Immature natural killer cell (primary cell): Measurements from ENCODE around the gene SRSF1. TPM values are rescaled to one million over a fixed set of nuclear protein-coding genes. Genes with fewer than 3 reads are reported as not detected.
A peak's percentile ranks its signal among the peaks of the same experiment; 100 is the strongest.

ENCODE experiments used
- DNase-seq, 3 donors: peaks; one replicate each; pipeline ENCODE4 v3.0.0; 2022; ENCODE audit warnings: mixed read lengths in 1 of 3
- H3K27ac Mint-ChIP-seq, 6 donors: one replicate each; pipeline ENCODE4 v1.8.0; 2020; ENCODE audit warnings: mixed read lengths in 6 of 6, mild to moderate bottlenecking in 5 of 6, inconsistent platforms in 4 of 6, moderate library complexity in 3 of 6
- H3K27me3 Mint-ChIP-seq, 3 donors: one replicate each; pipeline ENCODE4 v1.8.0; 2020 to 2021; ENCODE audit warnings: low read depth in 3 of 3, mild to moderate bottlenecking in 3 of 3, mixed read lengths in 3 of 3, moderate library complexity in 3 of 3, inconsistent platforms in 1 of 3
- H3K36me3 Mint-ChIP-seq, 3 donors: one replicate each; pipeline ENCODE4 v1.8.0; 2020; ENCODE audit warnings: mixed read lengths in 3 of 3, inconsistent platforms in 2 of 3, mild to moderate bottlenecking in 2 of 3
- H3K4me1 Mint-ChIP-seq, 2 donors: one replicate each; pipeline ENCODE4 v1.8.0; 2020; ENCODE audit warnings: inconsistent platforms in 2 of 2, mild to moderate bottlenecking in 2 of 2, mixed read lengths in 2 of 2, moderate library complexity in 1 of 2
- H3K4me3 Mint-ChIP-seq, 5 donors: one replicate each; pipeline ENCODE4 v1.8.0; 2020; ENCODE audit warnings: mild to moderate bottlenecking in 5 of 5, mixed read lengths in 5 of 5, inconsistent platforms in 3 of 5, moderate library complexity in 3 of 5
- H3K9me3 Mint-ChIP-seq, 6 donors: one replicate each; pipeline ENCODE4 v1.8.0; 2020; ENCODE audit warnings: mild to moderate bottlenecking in 6 of 6, mixed read lengths in 6 of 6, inconsistent platforms in 4 of 6, moderate library complexity in 3 of 6
- polyA plus RNA-seq, 3 donors: library from polyadenylated mRNA; unstranded; fragments of 300-500 nt; fragmentation: Illumina TruSeq; gene quantifications; one replicate each; pipeline ENCODE4 v1.2.3, GENCODE V29; 2021

The SRSF1 gene
- polyA plus RNA-seq, 3 donors from 2014 or later: 42.5 to 69.6 (median 55.8) TPM

GRCh38 chr17:57991537-57991936 lies 15.5 kb downstream of the SRSF1 start:
- no peak for DNase-seq
- no peak overlapping the region for H3K27ac Mint-ChIP-seq
- H3K4me1 Mint-ChIP-seq: peaks cover 30 to 40% of the 10 kb centered on the region in 2 donors
- no peak overlapping the region for H3K4me3 Mint-ChIP-seq
- H3K9me3 Mint-ChIP-seq: no peaks in the 10 kb centered on the region
- no peaks in the 10 kb centered on the region for H3K36me3 Mint-ChIP-seq
- peaks cover 8 to 16% (median 11%) of the 10 kb centered on the region in 3 donors for H3K27me3 Mint-ChIP-seq

GRCh38 chr17:57990037-57990436 lies 17.0 kb downstream of the SRSF1 start:
- no peaks in the 10 kb centered on the region for H3K9me3 Mint-ChIP-seq
- peaks cover 37 to 47% of the 10 kb centered on the region in 2 donors for H3K4me1 Mint-ChIP-seq
- H3K4me3 Mint-ChIP-seq: peak overlapping the region; percentile 58 to 96 (median 92)
- peaks cover 8 to 19% (median 11%) of the 10 kb centered on the region in 3 donors for H3K27me3 Mint-ChIP-seq
- H3K27ac Mint-ChIP-seq: peak overlapping the region in 4 of 6 donors; percentile 7 to 72 (median 48)
- H3K36me3 Mint-ChIP-seq: no peaks in the 10 kb centered on the region
- DNase-seq: no peak

- peak; percentile 70 to 77 (median 74) for DNase-seq
- Mint-ChIP-seq H3K27me3 (peaks cover 8 to 19% (median 11%) of the 10 kb centered on the region in 3 donors), H3K36me3 (peaks cover 0 to 4% (median 0%) of the 10 kb centered on the region in 3 donors), H3K27ac (peak overlapping the region; percentile 73 to 95 (median 88)), H3K4me1 (peaks cover 50 to 51% of the 10 kb centered on the region in 2 donors), H3K4me3 (peak overlapping the region; percentile 91 to 96 (median 93)), H3K9me3 (no peaks in the 10 kb centered on the region)
These were observed 18.5 kb downstream of the SRSF1 start for GRCh38 chr17:57988301-57989250.

DNA sequence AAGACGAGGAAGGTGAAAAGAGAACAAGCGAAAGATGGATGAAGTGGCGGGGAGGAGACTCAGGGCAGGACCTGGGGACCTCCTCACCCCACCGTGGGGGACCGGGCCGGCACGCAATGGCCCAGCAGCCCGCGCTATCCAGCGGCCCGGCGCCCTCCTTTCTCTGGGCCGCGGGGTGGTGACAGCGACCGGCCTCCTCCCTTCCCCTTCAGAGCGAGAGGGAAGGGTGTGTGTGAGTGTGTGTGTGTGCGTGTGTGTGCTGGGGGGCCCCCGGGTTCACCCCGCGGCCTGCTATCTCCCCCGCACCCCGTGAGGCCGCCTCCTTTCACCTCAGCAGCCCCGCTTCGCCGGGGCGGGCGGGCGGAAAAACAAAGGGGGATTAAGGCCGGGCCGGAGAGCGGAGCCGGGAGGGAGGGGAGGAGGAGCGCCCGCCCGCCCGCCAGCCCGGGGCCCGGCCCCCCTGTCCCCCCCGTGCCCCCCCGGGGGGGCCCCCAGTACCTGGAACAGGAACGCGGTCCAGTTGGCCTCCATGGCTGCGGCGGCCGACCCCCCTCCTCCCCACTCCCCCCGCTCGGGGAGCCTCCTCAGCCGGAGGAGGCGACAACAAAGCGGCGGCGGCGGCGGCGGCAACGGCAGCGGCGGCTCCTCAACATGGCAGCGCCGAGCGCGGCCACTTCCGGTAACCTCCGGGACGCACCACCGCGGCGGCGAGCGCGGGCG lies 19.3 kb downstream of the SRSF1 start, which contains the start of gene VEZF1:
Gene VEZF1 (minus strand): TSS at position 674 of the 720 bp plus-strand sequence. CDS start 143 bp downstream, at position 531.
- H3K36me3 Mint-ChIP-seq: peaks cover 0 to 6% (median 0%) of the 10 kb centered on the region in 3 donors
- H3K27ac Mint-ChIP-seq: peak within 1 kb of the TSS; percentile 79 to 96 (median 92)

GRCh38 chr17:57986841-57987580 lies 20.0 kb downstream of the SRSF1 start:
- peaks cover 65 to 67% of the 10 kb centered on the region in 2 donors for H3K4me1 Mint-ChIP-seq
- H3K27ac Mint-ChIP-seq: peak overlapping the region; percentile 79 to 96 (median 86)
- no peaks in the 10 kb centered on the region for H3K9me3 Mint-ChIP-seq
- peak overlapping the region; percentile 91 to 96 (median 94) for H3K4me3 Mint-ChIP-seq
- H3K36me3 Mint-ChIP-seq: peaks cover 0 to 10% (median 6%) of the 10 kb centered on the region in 3 donors
- DNase-seq: peak in 1 of 3 donors; percentile 17
- peaks cover 8 to 19% (median 11%) of the 10 kb centered on the region in 3 donors for H3K27me3 Mint-ChIP-seq

More for the DNA sequence above, 19.3 kb downstream of the SRSF1 start, which contains the start of gene VEZF1:
- DNase-seq: peak; percentile 75 to 81 (median 76)
- H3K9me3 Mint-ChIP-seq: no peaks in the 10 kb centered on the region
- H3K4me3 Mint-ChIP-seq: peak within 1 kb of the TSS; percentile 93 to 96 (median 95)
- peaks cover 8 to 19% (median 11%) of the 10 kb centered on the region in 3 donors for H3K27me3 Mint-ChIP-seq
- H3K4me1 Mint-ChIP-seq: peaks cover 58 to 60% of the 10 kb centered on the region in 2 donors

- Mint-ChIP-seq H3K27me3 (peaks cover 8 to 19% (median 11%) of the 10 kb centered on the region in 3 donors), H3K36me3 (peaks cover 0 to 19% (median 9%) of the 10 kb centered on the region in 3 donors), H3K4me1 (peaks cover 73 to 81% of the 10 kb centered on the region in 2 donors), H3K27ac (peak overlapping the region in 4 of 6 donors; percentile 8 to 54 (median 18)), H3K9me3 (no peaks in the 10 kb centered on the region), H3K4me3 (peak overlapping the region; percentile 39 to 96 (median 67))
- no peak for DNase-seq
These were observed 21.4 kb downstream of the SRSF1 start for GRCh38 chr17:57985675-57985974.

DNA sequence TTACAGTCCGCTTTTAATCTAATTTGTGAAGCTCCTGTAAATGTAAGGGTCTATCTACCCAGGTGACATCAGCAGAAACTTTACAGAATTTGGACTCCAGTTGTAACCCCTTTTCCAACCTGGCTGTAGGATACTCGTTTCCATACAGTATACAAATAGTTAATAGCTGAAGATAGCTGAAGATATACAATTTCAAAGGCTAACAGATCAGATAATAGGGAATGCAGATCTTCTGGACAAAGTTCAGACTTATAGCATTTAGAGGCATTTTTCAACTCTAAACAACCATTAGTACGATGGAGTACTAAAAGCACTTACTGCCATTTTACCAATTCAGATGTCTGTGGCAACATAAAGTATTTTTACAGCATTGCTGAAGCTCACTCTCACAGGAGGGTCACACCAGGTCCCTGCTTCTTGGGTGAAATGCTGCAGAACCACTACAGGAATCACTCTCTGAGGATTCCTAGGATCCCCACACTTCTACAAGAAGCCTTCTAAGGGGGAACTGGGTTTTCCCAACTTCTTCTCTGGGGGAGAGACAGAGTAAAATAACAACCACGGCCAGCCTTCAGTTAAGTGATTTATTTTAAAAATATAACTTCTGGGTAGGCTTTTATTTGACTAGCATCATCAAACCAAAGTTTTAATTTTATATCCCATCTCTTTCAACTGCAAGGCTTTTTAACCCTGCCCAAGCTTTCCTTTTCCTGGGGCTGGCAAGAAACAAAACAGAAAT lies 21.9 kb downstream of the SRSF1 start:
- H3K36me3 Mint-ChIP-seq: peaks cover 0 to 24% (median 10%) of the 10 kb centered on the region in 3 donors
- peaks cover 8 to 19% (median 11%) of the 10 kb centered on the region in 3 donors for H3K27me3 Mint-ChIP-seq
- peak overlapping the region in 5 of 6 donors; percentile 8 to 54 (median 23) for H3K27ac Mint-ChIP-seq
- no peak for DNase-seq
- H3K9me3 Mint-ChIP-seq: no peaks in the 10 kb centered on the region
- H3K4me3 Mint-ChIP-seq: peak overlapping the region; percentile 67 to 96 (median 76)
- H3K4me1 Mint-ChIP-seq: peaks cover 73 to 86% of the 10 kb centered on the region in 2 donors

DNA sequence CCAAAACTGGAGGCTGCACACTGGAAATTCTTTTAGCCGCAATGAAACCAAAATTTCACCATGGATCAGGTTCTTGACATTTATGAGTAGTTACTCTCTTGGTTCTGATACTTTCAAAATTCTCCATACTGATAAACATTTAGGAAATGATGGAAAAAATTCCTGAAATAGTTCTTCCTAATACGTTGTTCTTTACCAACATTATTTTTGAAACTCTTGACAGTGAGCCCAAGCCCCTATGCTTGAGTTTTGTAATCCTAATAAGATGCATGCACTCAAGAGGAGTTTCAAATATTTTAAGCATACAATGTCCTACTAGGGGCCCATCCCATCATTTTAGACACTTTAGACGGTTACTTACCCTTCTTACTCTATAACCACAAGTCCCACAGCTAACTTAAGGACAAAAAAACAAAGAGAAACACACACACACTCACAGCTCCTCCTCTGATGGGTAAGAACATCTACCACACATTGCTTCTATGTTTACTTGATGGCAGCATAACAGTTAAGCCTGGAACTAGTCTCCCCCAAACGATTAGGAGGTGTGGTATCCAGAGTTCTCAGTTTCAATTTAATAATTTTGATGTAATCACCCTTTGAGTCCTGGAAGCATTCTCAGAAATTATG lies 22.7 kb downstream of the SRSF1 start:
- DNase-seq: peak in 2 of 3 donors; percentile 22 to 33
- Mint-ChIP-seq H3K9me3 (no peaks in the 10 kb centered on the region), H3K36me3 (peaks cover 0 to 26% (median 12%) of the 10 kb centered on the region in 3 donors), H3K27ac (peak overlapping the region in 5 of 6 donors; percentile 4 to 84 (median 57)), H3K27me3 (peaks cover 8 to 19% (median 11%) of the 10 kb centered on the region in 3 donors), H3K4me3 (peak overlapping the region; percentile 67 to 96 (median 76)), H3K4me1 (peaks cover 69 to 83% of the 10 kb centered on the region in 2 donors)

GRCh38 chr17:57983446-57983845 lies 23.6 kb downstream of the SRSF1 start:
- H3K36me3 Mint-ChIP-seq: peaks cover 5 to 32% (median 18%) of the 10 kb centered on the region in 3 donors
- H3K4me1 Mint-ChIP-seq: peaks cover 65 to 74% of the 10 kb centered on the region in 2 donors
- no peak for DNase-seq
- no peaks in the 10 kb centered on the region for H3K9me3 Mint-ChIP-seq
- peak overlapping the region in 4 of 6 donors; percentile 17 to 74 (median 46) for H3K27ac Mint-ChIP-seq
- H3K4me3 Mint-ChIP-seq: peak overlapping the region; percentile 15 to 96 (median 67)
- peaks cover under 1 to 13% (median 6%) of the 10 kb centered on the region in 3 donors for H3K27me3 Mint-ChIP-seq

DNA sequence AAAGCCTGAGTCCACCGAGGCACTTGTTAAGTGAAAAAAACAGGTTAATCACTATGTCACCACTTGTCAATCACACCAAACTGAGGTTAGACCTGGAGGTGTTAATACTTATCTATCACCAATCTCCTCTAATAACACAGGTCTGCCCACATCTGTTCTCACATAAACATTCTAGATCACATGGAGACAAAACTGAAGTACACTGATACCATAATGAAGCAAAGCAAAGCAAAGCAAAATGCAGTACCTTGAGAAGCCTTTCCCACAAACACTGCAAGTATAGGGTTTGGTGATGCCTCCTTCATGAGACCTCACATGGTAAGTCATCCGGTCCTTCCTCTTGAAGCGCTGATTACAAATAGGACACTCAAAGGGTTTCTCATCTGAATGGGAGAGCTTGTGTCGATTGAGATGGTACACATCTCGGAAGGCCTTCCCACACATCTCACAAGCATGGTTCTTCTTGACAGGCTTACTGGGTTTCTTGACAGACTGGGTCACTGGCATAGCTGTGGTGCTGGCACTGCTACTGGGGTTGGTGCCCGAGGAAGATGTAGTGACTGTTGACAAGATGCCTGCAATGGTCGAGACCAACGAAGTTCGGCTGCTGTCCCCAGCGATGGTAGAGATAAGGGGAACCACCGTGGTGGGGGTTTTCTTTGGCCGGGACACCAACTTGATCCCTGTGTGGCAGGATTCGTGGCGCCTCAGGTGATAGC lies 24.4 kb downstream of the SRSF1 start:
- Mint-ChIP-seq H3K4me1 (peaks cover 64 to 74% of the 10 kb centered on the region in 2 donors), H3K27me3 (peaks cover 0 to 10% (median 5%) of the 10 kb centered on the region in 3 donors), H3K4me3 (peak overlapping the region; percentile 12 to 96 (median 61)), H3K27ac (peak overlapping the region; percentile 1 to 86 (median 50)), H3K36me3 (peaks cover 9 to 39% (median 18%) of the 10 kb centered on the region in 3 donors), H3K9me3 (no peaks in the 10 kb centered on the region)
- DNase-seq: peak; percentile 55 to 74 (median 64)

GRCh38 chr17:57980522-57980921 lies 26.5 kb downstream of the SRSF1 start:
- Mint-ChIP-seq H3K4me3 (no peak overlapping the region), H3K27ac (peak overlapping the region in 1 of 6 donors; percentile 30), H3K36me3 (peaks cover 25 to 57% (median 30%) of the 10 kb centered on the region in 3 donors), H3K27me3 (peaks cover 0 to 2% (median 0%) of the 10 kb centered on the region in 3 donors), H3K4me1 (peaks cover 49 to 67% of the 10 kb centered on the region in 2 donors), H3K9me3 (no peaks in the 10 kb centered on the region)
- no peak for DNase-seq
